Measurements from ENCODE around the gene EPPIN.

EPPIN gene

DNA sequence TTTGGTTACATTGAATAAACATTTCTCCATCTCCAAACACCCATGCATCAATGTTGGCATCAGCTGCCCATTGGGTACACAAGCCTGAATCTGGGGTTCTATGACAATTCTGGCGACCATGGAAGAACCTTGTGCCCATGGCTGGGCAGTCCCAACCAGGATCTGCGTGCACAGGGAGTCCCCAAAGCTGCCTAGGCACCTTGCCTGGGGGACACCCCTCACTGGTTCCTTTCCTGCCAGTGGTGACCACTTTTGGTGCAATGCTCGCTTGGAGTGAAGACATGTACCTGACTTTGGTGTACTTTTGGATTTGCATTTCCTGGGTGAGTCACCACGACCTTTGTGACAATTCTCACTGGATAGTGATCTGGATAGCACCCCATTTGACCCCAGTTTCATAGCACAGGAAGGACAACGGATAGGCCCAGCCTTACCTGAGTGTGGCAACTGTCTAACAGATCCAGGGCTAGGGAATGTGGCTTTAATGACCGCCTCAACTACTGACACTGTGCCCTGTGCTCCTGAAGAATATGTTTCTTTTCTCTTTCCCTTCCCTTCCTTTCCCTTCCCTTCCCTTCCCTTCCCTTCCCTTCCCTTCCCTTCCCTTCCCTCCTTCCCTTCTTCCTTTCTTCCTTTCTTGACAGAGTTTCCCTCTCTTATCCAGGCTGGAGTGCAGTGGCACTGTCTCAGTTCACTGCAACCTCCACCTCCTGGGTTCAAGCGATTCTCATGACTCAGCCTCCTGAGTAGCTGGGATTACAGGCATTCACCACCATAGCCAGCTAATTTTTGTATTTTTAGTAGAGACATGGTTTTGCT lies 38.9 kb downstream of the EPPIN start:
- TF ChIP-seq EZH2phosphoT487 (IDR thresholded peaks at IDR 0.05; ENCODE audit: borderline replicate concordance): no peak
- TF ChIP-seq, protein P1, sequence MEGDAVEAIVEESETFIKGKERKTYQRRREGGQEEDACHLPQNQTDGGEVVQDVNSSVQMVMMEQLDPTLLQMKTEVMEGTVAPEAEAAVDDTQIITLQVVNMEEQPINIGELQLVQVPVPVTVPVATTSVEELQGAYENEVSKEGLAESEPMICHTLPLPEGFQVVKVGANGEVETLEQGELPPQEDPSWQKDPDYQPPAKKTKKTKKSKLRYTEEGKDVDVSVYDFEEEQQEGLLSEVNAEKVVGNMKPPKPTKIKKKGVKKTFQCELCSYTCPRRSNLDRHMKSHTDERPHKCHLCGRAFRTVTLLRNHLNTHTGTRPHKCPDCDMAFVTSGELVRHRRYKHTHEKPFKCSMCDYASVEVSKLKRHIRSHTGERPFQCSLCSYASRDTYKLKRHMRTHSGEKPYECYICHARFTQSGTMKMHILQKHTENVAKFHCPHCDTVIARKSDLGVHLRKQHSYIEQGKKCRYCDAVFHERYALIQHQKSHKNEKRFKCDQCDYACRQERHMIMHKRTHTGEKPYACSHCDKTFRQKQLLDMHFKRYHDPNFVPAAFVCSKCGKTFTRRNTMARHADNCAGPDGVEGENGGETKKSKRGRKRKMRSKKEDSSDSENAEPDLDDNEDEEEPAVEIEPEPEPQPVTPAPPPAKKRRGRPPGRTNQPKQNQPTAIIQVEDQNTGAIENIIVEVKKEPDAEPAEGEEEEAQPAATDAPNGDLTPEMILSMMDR (conservative IDR thresholded peaks at IDR 0.05; ENCODE audit: low read length): no peak
- Histone ChIP-seq H3F3A (ENCODE audit: low read depth) (no peaks in the 10 kb centered on the region), H3K9me3 (ENCODE audit: insufficient read depth, low read depth, low read length) (no peaks in the 10 kb centered on the region), H3K4me3 (ENCODE audit: low read length, poor library complexity, severe bottlenecking) (no peak overlapping the region), H4K20me1 (ENCODE audit: insufficient read depth, low read length, poor library complexity, severe bottlenecking) (no peaks in the 10 kb centered on the region), H3K79me2 (ENCODE audit: insufficient read depth, low read length) (no peaks in the 10 kb centered on the region), H3K4me1 (ENCODE audit: insufficient read depth, low read length, poor library complexity, severe bottlenecking) (no peaks in the 10 kb centered on the region), H2AFZ (ENCODE audit: low read length) (no peak overlapping the region), H3K9ac (ENCODE audit: low read depth, low read length, poor library complexity, severe bottlenecking) (no peak overlapping the region), H3K36me3 (ENCODE audit: insufficient read depth, low read length) (no peaks in the 10 kb centered on the region), H3K4me2 (ENCODE audit: low read depth, low read length, poor library complexity, severe bottlenecking) (no peak overlapping the region), H3K27me3 (ENCODE audit: insufficient read depth, low read length, poor library complexity, severe bottlenecking) (no peaks in the 10 kb centered on the region), H3K9me2 (replicated peaks; ENCODE audit: low read depth, low read length) (no peaks in the 10 kb centered on the region)

DNA sequence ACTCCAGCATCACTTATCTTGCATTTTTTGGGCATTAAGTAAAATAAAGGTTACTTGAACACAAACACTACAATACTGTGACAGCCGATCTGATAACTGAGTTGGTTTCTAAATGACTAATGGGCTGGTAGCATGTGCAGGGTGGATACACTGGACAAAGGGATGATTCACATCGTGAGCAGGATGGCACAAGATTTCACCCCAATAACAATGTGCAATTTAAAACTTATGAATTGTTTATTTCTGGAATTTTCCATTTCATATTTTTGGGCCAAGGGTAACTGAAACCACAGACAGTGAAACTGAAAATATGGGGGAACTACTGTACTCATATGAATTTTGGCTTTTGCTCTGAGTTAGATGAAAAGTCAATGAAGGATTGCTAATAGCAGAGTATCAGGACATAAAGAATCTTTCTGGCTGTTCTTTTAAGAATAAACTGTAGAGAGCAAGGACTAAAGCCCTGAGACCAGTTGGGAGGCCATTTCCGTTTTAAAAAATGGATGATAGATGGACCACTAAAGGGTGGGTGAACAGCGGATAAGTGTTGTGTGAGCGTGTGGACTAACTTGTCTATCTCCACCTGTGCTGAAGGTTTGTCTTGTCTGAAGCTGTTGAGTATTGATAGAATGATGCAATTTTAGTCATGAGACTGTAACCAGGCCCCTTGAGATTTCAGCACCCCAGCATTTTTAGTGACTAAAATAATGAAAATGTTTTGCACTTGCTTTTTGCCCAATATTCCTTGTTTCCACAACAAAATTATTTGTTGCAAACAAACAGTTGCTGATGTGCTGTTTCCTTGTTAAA lies 40.0 kb downstream of the EPPIN start:
- no peak for TF ChIP-seq EZH2phosphoT487 (IDR thresholded peaks at IDR 0.05; ENCODE audit: borderline replicate concordance)
- TF ChIP-seq, protein P1 (conservative IDR thresholded peaks at IDR 0.05; ENCODE audit: low read length): no peak
- H3K36me3 ChIP-seq (ENCODE audit: insufficient read depth, low read length): no peaks in the 10 kb centered on the region
- H3K79me2 ChIP-seq (ENCODE audit: insufficient read depth, low read length): no peaks in the 10 kb centered on the region
- H3K9me3 ChIP-seq (ENCODE audit: insufficient read depth, low read depth, low read length): no peaks in the 10 kb centered on the region
- H3K27me3 ChIP-seq (ENCODE audit: insufficient read depth, low read length, poor library complexity, severe bottlenecking): no peaks in the 10 kb centered on the region
- H3K9ac ChIP-seq (ENCODE audit: low read depth, low read length, poor library complexity, severe bottlenecking): no peak overlapping the region
- no peak overlapping the region for H3K4me3 ChIP-seq (ENCODE audit: low read length, poor library complexity, severe bottlenecking)
- no peak overlapping the region for H3K4me2 ChIP-seq (ENCODE audit: low read depth, low read length, poor library complexity, severe bottlenecking)
- no peak overlapping the region for H2AFZ ChIP-seq (ENCODE audit: low read length)
- no peaks in the 10 kb centered on the region for H4K20me1 ChIP-seq (ENCODE audit: insufficient read depth, low read length, poor library complexity, severe bottlenecking)
- H3K9me2 ChIP-seq (replicated peaks; ENCODE audit: low read depth, low read length): no peaks in the 10 kb centered on the region
- no peaks in the 10 kb centered on the region for H3K4me1 ChIP-seq (ENCODE audit: insufficient read depth, low read length, poor library complexity, severe bottlenecking)
- H3F3A ChIP-seq (ENCODE audit: low read depth): no peaks in the 10 kb centered on the region

DNA sequence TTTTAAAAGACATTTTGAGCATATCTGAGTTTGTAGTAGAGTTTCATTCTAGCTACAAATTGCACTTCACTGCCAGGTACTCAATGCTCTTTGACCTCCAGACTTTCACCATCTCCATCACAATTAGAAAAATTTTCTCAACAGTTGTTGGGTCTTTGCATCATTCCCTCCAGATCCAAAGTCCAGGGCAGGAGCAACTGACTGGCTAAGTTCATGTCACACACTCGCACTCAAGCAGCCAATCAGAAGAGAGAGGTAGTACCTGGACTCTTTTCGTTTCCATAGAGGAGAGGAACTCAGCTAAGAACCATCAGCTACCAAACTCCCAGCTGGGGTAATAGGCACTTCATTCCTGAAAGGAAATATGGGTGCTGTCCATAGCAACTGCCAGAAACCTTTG lies 40.8 kb downstream of the EPPIN start:
- no peak overlapping the region for H2AFZ ChIP-seq (ENCODE audit: low read length)
- no peak for TF ChIP-seq EZH2phosphoT487 (IDR thresholded peaks at IDR 0.05; ENCODE audit: borderline replicate concordance)
- TF ChIP-seq, protein P1 (conservative IDR thresholded peaks at IDR 0.05; ENCODE audit: low read length): no peak
- no peak overlapping the region for H3K4me3 ChIP-seq (ENCODE audit: low read length, poor library complexity, severe bottlenecking)
- H3K9ac ChIP-seq (ENCODE audit: low read depth, low read length, poor library complexity, severe bottlenecking): no peak overlapping the region
- no peaks in the 10 kb centered on the region for H3K79me2 ChIP-seq (ENCODE audit: insufficient read depth, low read length)
- no peaks in the 10 kb centered on the region for H3K9me3 ChIP-seq (ENCODE audit: insufficient read depth, low read depth, low read length)
- H3K4me2 ChIP-seq (ENCODE audit: low read depth, low read length, poor library complexity, severe bottlenecking): no peak overlapping the region
- H3K4me1 ChIP-seq (ENCODE audit: insufficient read depth, low read length, poor library complexity, severe bottlenecking): no peaks in the 10 kb centered on the region
- no peaks in the 10 kb centered on the region for H4K20me1 ChIP-seq (ENCODE audit: insufficient read depth, low read length, poor library complexity, severe bottlenecking)
- no peaks in the 10 kb centered on the region for H3K27me3 ChIP-seq (ENCODE audit: insufficient read depth, low read length, poor library complexity, severe bottlenecking)
- no peaks in the 10 kb centered on the region for H3K9me2 ChIP-seq (replicated peaks; ENCODE audit: low read depth, low read length)
- no peaks in the 10 kb centered on the region for H3F3A ChIP-seq (ENCODE audit: low read depth)
- H3K36me3 ChIP-seq (ENCODE audit: insufficient read depth, low read length): no peaks in the 10 kb centered on the region

All from Loucy (cell line).